ENCODE measurements around the gene FAM72A. TPM values are rescaled to one million over a fixed set of nuclear protein-coding genes. Genes with fewer than 3 reads are reported as not detected.

The FAM72A gene
- total RNA-seq, 2 donors from 2014 or later, result 34.0 to 51.2 TPM

- no peaks in the 10 kb centered on the region for H3K9me3 Mint-ChIP-seq
- no peak overlapping the region for H3K27ac Mint-ChIP-seq
- no peak for ATAC-seq
- DNase-seq (ENCODE audit: low spot score in 2 of 2), result no peak
- H3K36me3 Mint-ChIP-seq, result no peaks in the 10 kb centered on the region
These were observed 66.4 kb downstream of the FAM72A start for GRCh38 chr1:206136241-206136640.

Other genes starting within 250 kb of the FAM72A start
- not detected for gene RAB7B, start 199.4 kb downstream of the FAM72A start, total RNA-seq
- gene CTSE, start 178.9 kb downstream of the FAM72A start, total RNA-seq, result not detected
- gene RHEX, start 149.7 kb downstream of the FAM72A start, total RNA-seq, result not detected
- not detected for gene AVPR1B, start 85.5 kb downstream of the FAM72A start, total RNA-seq
- 10 to 100 TPM; 54.0 to 91.2 TPM for gene SRGAP2, start 702 bp upstream of the FAM72A start, total RNA-seq

Measured in activated naive CD4-positive, alpha-beta T cell treated with anti-CD3 and anti-CD28 coated beads, Interleukin-2, amount 50 U/mL, for 72 hours (primary cell).